AG04449 (cell line): ENCODE measurements around the gene CANT1.

Experiments used
- CTCF ChIA-PET: fragments of 350-600 bp; formaldehyde crosslinking; extraction: SDS; loops from one replicate; lab custom pipeline; 2021; ENCODE audit warnings: antibody characterized with exemption; lab: Yijun Ruan, JAX
- POLR2A ChIA-PET: fragments of 400-600, 350-600 bp; formaldehyde crosslinking; extraction: SDS; loops from one replicate; lab custom pipeline; 2020; ENCODE audit warnings: antibody characterized with exemption, inconsistent platforms; lab: Yijun Ruan, JAX
- DNase-seq: peaks from one replicate; pipeline ENCODE4 v3.0.0-alpha.2; 2010; ENCODE audit warnings: low read depth, low spot score
- H3K4me3 ChIP-seq: 2 replicates; pipeline ENCODE4 v1.5.1; 2011; ENCODE audit warnings: low read depth, mild to moderate bottlenecking, control low read depth, low read length
- TF ChIP-seq, protein P1 (sequence below): IDR thresholded peaks from one replicate; pipeline ENCODE4 v1.5.1; 2011; ENCODE audit warnings: mild to moderate bottlenecking, moderate library complexity, low read length, control low read depth, inconsistent platforms; ENCODE audit not compliant: insufficient read depth; ENCODE audit errors: missing control alignments

Gene CANT1

DNA sequence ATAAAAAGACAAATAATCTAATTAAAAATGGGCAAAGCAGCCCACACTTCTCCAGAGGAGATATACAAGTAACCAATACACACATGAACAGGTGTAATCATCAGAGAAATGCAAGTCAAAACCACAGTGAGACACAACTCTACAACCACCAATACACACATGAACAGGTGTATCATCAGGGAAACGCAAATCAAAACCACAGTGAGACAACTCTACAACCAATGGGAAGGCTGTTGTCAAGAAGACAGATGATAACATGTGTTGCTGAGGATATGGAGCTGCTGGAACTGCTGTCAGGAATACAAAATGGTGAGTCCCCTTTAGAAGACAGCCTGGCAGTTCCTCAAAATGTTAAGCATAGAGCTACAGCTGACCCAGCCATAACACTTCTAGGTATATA, 42.6 kb upstream of the CANT1 start:
- ChIA-PET POLR2A (no interaction called here), CTCF (interaction anchor here (0.8 to 8.8 kb wide), 6 partner anchors 8 to 339 kb away, joined by 3 to 138 read pairs (median 6); no protein-coding TSS in a partner anchor)
- DNase-seq = no peak
- TF ChIP-seq, protein P1, sequence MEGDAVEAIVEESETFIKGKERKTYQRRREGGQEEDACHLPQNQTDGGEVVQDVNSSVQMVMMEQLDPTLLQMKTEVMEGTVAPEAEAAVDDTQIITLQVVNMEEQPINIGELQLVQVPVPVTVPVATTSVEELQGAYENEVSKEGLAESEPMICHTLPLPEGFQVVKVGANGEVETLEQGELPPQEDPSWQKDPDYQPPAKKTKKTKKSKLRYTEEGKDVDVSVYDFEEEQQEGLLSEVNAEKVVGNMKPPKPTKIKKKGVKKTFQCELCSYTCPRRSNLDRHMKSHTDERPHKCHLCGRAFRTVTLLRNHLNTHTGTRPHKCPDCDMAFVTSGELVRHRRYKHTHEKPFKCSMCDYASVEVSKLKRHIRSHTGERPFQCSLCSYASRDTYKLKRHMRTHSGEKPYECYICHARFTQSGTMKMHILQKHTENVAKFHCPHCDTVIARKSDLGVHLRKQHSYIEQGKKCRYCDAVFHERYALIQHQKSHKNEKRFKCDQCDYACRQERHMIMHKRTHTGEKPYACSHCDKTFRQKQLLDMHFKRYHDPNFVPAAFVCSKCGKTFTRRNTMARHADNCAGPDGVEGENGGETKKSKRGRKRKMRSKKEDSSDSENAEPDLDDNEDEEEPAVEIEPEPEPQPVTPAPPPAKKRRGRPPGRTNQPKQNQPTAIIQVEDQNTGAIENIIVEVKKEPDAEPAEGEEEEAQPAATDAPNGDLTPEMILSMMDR = no peak
- H3K4me3 ChIP-seq = no peak overlapping the region

DNA sequence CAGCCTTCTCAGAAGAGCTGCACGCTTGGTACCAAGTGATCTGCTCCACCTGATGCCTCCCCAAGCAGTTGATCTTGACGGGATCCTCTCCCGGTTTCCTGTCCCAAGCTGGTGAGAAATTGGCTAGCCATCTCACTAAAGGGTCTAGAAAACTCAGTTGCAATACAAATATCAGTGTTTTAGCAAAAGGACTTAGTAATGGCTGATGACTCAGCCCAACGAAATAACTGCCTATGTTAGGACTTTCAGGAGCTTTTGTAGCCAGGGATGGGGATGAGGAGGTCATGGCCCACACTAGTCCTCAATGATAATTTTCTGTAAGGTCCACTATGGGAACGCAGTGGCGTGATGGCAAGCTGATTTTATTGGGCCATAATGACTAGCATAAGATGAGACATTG, 41.7 kb upstream of the CANT1 start:
- CTCF ChIA-PET = interaction anchor here (0.9 to 8.8 kb wide), 5 partner anchors 16 to 339 kb away, joined by 3 to 138 read pairs (median 7); no protein-coding TSS in a partner anchor
- no peak for DNase-seq
- TF ChIP-seq, protein P1 = no peak
- POLR2A ChIA-PET = no interaction called here
- no peak overlapping the region for H3K4me3 ChIP-seq

DNA sequence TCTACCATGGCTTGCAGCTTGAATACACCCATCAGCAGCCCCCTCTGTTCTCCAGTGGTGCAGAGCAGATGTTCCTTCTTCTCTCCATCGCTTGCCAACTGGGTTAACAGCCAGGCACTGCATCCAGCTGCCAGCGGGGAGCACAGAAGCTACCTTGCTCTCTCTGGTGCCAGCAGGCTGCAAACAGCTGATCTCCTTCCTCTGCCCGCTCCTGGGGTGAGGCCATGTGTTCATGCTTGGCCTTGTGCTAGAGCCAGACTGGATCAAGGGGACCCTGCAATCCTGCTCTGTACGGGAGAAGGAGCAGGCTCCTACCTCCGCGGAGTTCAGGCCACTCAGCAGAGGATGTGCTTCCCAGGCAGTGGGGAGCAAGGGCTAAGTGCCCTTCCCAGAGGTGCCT, 41.0 kb upstream of the CANT1 start:
- CTCF ChIA-PET = interaction anchor here (1.1 to 8.8 kb wide), 7 partner anchors 14 to 340 kb away, joined by 4 to 138 read pairs (median 9); no protein-coding TSS in a partner anchor
- DNase-seq = no peak

DNA sequence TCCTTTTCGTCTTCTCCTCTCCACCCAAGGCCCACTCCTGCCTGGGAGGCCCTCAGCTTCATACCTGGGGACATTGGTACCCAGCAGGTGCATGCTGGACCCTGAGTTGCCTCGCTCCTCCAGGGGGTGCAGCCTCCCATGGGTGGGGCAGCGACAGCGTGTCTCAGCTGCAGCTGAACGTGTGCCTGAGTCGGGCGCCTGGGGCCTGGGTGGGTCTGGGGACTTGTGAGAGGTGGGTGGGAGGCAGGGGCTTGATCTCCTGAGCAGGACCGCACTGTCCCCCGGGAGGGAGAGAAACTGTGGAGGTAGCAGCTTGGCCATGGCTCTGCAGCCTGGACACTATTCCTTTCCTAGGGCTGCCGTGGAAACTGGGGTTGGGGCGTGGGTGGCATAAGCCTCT, 40.3 kb upstream of the CANT1 start:
- ChIA-PET CTCF (interaction anchor here (1.2 to 8.8 kb wide), 7 partner anchors 11 to 341 kb away, joined by 5 to 138 read pairs (median 9); no protein-coding TSS in a partner anchor), POLR2A (no interaction called here)
- TF ChIP-seq, protein P1 = no peak
- DNase-seq = no peak
- no peak overlapping the region for H3K4me3 ChIP-seq

More for the DNA sequence above, 41.0 kb upstream of the CANT1 start:
- H3K4me3 ChIP-seq = no peak overlapping the region
- TF ChIP-seq, protein P1 = no peak
- POLR2A ChIA-PET = no interaction called here

DNA sequence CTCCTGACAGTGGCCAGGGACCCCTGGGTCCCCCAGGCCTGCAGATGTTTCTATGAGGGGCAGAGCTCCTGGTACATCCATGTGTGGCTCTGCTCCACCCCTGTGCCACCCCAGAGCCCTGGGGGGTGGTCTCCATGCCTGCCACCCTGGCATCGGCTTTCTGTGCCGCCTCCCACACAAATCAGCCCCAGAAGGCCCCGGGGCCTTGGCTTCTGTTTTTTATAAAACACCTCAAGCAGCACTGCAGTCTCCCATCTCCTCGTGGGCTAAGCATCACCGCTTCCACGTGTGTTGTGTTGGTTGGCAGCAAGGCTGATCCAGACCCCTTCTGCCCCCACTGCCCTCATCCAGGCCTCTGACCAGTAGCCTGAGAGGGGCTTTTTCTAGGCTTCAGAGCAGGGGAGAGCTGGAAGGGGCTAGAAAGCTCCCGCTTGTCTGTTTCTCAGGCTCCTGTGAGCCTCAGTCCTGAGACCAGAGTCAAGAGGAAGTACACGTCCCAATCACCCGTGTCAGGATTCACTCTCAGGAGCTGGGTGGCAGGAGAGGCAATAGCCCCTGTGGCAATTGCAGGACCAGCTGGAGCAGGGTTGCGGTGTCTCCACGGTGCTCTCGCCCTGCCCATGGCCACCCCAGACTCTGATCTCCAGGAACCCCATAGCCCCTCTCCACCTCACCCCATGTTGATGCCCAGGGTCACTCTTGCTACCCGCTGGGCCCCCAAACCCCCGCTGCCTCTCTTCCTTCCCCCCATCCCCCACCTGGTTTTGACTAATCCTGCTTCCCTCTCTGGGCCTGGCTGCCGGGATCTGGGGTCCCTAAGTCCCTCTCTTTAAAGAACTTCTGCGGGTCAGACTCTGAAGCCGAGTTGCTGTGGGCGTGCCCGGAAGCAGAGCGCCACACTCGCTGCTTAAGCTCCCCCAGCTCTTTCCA, 39.5 kb upstream of the CANT1 start:
- ChIA-PET POLR2A (no interaction called here), CTCF (interaction anchor here (0.8 to 8.8 kb wide), 16 partner anchors 10 to 342 kb away, joined by 3 to 138 read pairs (median 6); partner anchors contain the start of gene ENGASE)
- no peak for DNase-seq
- no peak overlapping the region for H3K4me3 ChIP-seq
- TF ChIP-seq, protein P1 = no peak
